Ovary (tissue), 9 donors: ENCODE data around the gene STON1. TPM values are rescaled to one million over a fixed set of nuclear protein-coding genes. Genes with fewer than 3 reads are reported as not detected.
A peak's percentile ranks its signal among the peaks of the same experiment; 100 is the strongest.

ENCODE experiments used
- DNase-seq, 5 donors: peaks; one replicate each; pipeline ENCODE4 v3.0.0-alpha.2; 2019 to 2020
- H3K27ac ChIP-seq, 2 donors: fragments of 200-600 bp; one replicate each; pipeline versions ENCODE4 v1.5.1 to v1.8.0; 2019 to 2022
- H3K27me3 ChIP-seq: fragments of 200-600 bp; one replicate; pipeline ENCODE4 v1.8.0; 2022
- H3K36me3 ChIP-seq: fragments of 200-600 bp; sonication (generic); one replicate; pipeline ENCODE4 v1.5.1; 2019
- H3K4me1 ChIP-seq: one replicate; pipeline ENCODE4 v1.8.1; 2013; ENCODE audit warnings: mild to moderate bottlenecking, moderate library complexity; ENCODE audit not compliant: insufficient read depth
- H3K4me3 ChIP-seq: fragments of 200-600 bp; sonication (generic); one replicate; pipeline ENCODE4 v1.5.1; 2017
- H3K9me3 ChIP-seq, 2 donors: fragments of 200-600 bp in 1 of 2; sonication (generic) in 1 of 2; one replicate each; pipeline versions ENCODE4 v1.5.1 to v1.8.1; 2013 to 2019; ENCODE audit warnings: mild to moderate bottlenecking in 1 of 2, moderate library complexity in 1 of 2
- EP300 ChIP-seq: sonication (generic); formaldehyde crosslinking; IDR thresholded peaks from one replicate; pipeline ENCODE4 v1.6.1; 2017; ENCODE audit warnings: antibody characterized with exemption
- POLR2A ChIP-seq: fragments of 450-650 bp; IDR thresholded peaks from one replicate; pipeline ENCODE4 v1.6.1; 2017; ENCODE audit warnings: antibody characterized with exemption, mild to moderate bottlenecking, moderate library complexity
- WGBS, 3 donors: extraction: QIAGEN DNeasy Blood & Tissue Kit in 1 of 3; methylation state at CpG; one replicate each; pipeline versions ENCODE4 v1.1.5 to v1.1.7; 2013 to 2017; 5-methylcytosine and 5-hydroxymethylcytosine counted together
- intact Hi-C, 4 donors: fragments of 100-400 bp; cut with DNase I; formaldehyde crosslinking; loops; one replicate each; pipeline versions ENCODE4 v1.11.0 to v1.15.1; 2022 to 2023
- polyA plus RNA-seq, 2 donors: library from polyadenylated mRNA; stranded (reverse); fragments of 200-250 nt in 1 of 2; fragments of 350-450 nt in 1 of 2; fragmentation: Illumina TruSeq in 1 of 2; extraction: RNeasy Lipid Tissue Mini Kit (QIAGEN cat#74804) in 1 of 2; gene quantifications; one replicate each; pipeline ENCODE4 v1.2.3, GENCODE V29; 2013 to 2014
- total RNA-seq, 7 donors: library from RNA; depleted of rRNA in 2 of 7; stranded (reverse); fragments of >200 nt in 2 of 7; fragmentation: NEBNext Ultra II Directional in 3 of 7; extraction: Animal tissue kit (Norgen Biotek cat#: 25700) in 3 of 7; gene quantifications; one replicate each; pipeline versions ENCODE4 v1.1.0 to v1.2.4, GENCODE V29; 2016 to 2023
- TF ChIP-seq, protein P1 (sequence below), 3 donors: fragments of 450-650 bp in 2 of 3; fragments of 200-600 bp in 1 of 3; IDR thresholded peaks; one replicate each; pipeline versions ENCODE4 v1.5.1 to v1.8.0; 2016 to 2022; ENCODE audit warnings: antibody characterized with exemption in 3 of 3, mild to moderate bottlenecking in 1 of 3
- donor health status: DM: no; HTN: no; CAD: no; lungs with moderate emphysema.
- donor health status: DM: no; HTN: no; CAD: no.
- donor health status: Bipolar disorder and iron deficiency.
- donor health status: DM: yes; HTN: yes; CAD: no.
- donor health status: DM: no; HTN: no; CAD: no.
- donor health status: DM: yes; HTN: yes; CAD: no.

Gene STON1
- total and polyA plus RNA-seq, 9 donors = 17.7 to 52.5 (median 38.0) TPM

- H3K27me3 ChIP-seq = no peaks in the 10 kb centered on the region
- H3K4me3 ChIP-seq = no peak overlapping the region
- intact Hi-C loops = no loop called here
- no peaks in the 10 kb centered on the region for H3K9me3 ChIP-seq
- DNase-seq = no peak
- TF ChIP-seq, protein P1, sequence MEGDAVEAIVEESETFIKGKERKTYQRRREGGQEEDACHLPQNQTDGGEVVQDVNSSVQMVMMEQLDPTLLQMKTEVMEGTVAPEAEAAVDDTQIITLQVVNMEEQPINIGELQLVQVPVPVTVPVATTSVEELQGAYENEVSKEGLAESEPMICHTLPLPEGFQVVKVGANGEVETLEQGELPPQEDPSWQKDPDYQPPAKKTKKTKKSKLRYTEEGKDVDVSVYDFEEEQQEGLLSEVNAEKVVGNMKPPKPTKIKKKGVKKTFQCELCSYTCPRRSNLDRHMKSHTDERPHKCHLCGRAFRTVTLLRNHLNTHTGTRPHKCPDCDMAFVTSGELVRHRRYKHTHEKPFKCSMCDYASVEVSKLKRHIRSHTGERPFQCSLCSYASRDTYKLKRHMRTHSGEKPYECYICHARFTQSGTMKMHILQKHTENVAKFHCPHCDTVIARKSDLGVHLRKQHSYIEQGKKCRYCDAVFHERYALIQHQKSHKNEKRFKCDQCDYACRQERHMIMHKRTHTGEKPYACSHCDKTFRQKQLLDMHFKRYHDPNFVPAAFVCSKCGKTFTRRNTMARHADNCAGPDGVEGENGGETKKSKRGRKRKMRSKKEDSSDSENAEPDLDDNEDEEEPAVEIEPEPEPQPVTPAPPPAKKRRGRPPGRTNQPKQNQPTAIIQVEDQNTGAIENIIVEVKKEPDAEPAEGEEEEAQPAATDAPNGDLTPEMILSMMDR (IDR thresholded peaks at IDR 0.05) = no peak
- TF ChIP-seq POLR2A = no peak
- no peak for TF ChIP-seq EP300
- WGBS, 3 donors = 25 to 57% (median 33%) methylated on average over 4 of the region's 4 CpGs
- H3K27ac ChIP-seq = peak overlapping the region in 1 of 2 donors; percentile 32
- peaks cover 9% of the 10 kb centered on the region for H3K4me1 ChIP-seq
- H3K36me3 ChIP-seq = no peaks in the 10 kb centered on the region
Observed at GRCh38 chr2:48567671-48568070, 37.7 kb downstream of the STON1 start.

DNA sequence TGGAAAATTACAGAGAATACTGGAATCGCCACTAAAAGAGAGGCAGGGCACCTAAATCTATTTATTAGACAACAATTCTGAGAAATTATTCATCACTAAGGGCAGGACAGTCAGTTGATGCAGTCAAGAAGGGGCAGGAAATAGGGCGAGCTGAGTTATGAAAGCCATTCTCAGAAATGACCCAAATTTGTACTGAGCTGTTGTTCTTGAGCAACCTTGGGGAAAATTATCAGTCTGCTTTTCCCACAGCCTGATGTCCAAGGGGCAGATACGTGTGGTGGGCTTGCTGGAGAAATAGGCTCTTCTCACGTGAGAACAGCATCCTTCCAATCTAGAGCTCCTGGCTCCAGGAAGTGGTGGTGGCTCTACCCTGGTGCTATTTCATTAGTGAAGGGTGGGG, 38.6 kb downstream of the STON1 start:
- Histone ChIP-seq H3K27ac (no peak overlapping the region), H3K4me3 (no peak overlapping the region), H3K4me1 (peaks cover 6% of the 10 kb centered on the region), H3K9me3 (no peaks in the 10 kb centered on the region), H3K36me3 (no peaks in the 10 kb centered on the region), H3K27me3 (no peaks in the 10 kb centered on the region)
- intact Hi-C loops = no loop called here
- TF ChIP-seq, protein P1 (IDR thresholded peaks at IDR 0.05) = no peak
- TF ChIP-seq POLR2A = no peak
- TF ChIP-seq EP300 = peak; percentile 74
- WGBS, 3 donors = 41 to 57% (median 56%) methylated on average over 4 of the region's 4 CpGs
- DNase-seq = peak in 1 of 5 donors; percentile 27

DNA sequence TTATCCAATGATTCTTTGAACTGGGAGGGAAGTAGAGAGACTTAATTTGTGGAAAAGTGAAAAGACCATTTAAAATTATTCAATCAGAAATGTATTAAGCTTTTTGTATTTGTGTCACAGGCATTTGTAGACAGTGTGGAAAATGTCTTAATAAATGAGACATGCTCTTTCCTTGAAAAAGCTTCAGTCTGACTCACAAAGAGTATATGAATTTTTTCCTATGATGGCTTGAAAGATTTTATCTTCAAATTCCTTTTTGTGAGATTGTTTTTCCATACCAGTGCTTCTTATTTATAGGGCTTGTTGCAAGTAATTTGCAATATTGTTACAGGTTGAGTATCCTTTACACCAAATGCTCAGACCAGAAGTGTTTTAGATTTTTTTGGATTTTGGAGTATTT, 39.5 kb downstream of the STON1 start:
- Histone ChIP-seq H3K27ac (no peak overlapping the region), H3K27me3 (no peaks in the 10 kb centered on the region), H3K4me1 (peaks cover 6% of the 10 kb centered on the region), H3K36me3 (no peaks in the 10 kb centered on the region), H3K9me3 (no peaks in the 10 kb centered on the region), H3K4me3 (no peak overlapping the region)
- intact Hi-C loops = no loop called here
- TF ChIP-seq, protein P1 (IDR thresholded peaks at IDR 0.05) = no peak
- TF ChIP-seq POLR2A = no peak
- no peak for TF ChIP-seq EP300
- no peak for DNase-seq

DNA sequence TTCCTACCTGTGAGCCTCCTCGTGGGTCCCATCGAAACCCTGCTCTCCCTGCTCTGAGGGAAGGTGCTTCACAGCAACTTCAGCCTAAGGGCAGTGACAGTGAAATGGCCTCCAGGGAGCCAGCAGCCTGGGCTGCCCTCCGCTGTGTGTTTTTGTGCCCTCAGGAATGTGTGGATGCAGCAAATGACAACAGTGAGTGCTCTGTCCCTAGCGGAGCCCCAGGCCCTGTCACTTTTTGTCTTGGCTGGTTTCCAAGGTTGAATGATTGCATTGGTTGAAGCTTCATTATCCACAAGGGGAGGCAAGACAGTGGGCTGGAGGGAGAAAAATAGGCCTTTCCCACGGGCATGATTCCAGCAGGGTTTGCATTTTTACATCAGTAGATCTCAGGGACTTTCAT, 42.9 kb downstream of the STON1 start:
- no peak for TF ChIP-seq POLR2A
- TF ChIP-seq, protein P1 (IDR thresholded peaks at IDR 0.05) = no peak
- no peak for TF ChIP-seq EP300
- Histone ChIP-seq H3K27me3 (no peaks in the 10 kb centered on the region), H3K4me1 (peaks cover 5% of the 10 kb centered on the region), H3K4me3 (no peak overlapping the region), H3K9me3 (no peaks in the 10 kb centered on the region), H3K27ac (no peak overlapping the region), H3K36me3 (no peaks in the 10 kb centered on the region)
- 64 to 80% (median 75%) methylated on average over 5 of the region's 5 CpGs for WGBS, 3 donors
- intact Hi-C loops = no loop called here
- no peak for DNase-seq
